ENCODE measurements around the gene CAMK2A.

The CAMK2A gene

DNA sequence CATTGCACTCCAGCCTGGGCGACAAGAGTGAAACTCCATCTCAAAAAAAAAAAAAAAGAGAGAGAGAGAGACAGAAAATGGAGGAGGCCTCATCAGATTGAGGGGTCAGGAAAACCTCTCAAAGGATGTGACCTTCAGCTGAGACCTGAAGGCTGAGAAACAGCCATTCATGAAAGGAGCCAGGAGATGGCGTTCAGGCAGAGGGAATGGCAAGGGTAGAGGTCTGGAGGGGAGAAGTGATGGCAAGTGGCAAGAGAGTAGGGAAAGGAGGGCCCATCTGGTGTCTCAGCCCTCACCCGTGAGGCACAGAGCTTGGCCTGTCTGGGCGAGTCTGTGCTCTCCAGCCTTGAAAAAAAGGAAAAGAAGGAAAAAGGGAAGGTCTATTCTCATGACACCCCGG, 17.0 kb downstream of the CAMK2A start:
- TF ChIP-seq, protein P1, sequence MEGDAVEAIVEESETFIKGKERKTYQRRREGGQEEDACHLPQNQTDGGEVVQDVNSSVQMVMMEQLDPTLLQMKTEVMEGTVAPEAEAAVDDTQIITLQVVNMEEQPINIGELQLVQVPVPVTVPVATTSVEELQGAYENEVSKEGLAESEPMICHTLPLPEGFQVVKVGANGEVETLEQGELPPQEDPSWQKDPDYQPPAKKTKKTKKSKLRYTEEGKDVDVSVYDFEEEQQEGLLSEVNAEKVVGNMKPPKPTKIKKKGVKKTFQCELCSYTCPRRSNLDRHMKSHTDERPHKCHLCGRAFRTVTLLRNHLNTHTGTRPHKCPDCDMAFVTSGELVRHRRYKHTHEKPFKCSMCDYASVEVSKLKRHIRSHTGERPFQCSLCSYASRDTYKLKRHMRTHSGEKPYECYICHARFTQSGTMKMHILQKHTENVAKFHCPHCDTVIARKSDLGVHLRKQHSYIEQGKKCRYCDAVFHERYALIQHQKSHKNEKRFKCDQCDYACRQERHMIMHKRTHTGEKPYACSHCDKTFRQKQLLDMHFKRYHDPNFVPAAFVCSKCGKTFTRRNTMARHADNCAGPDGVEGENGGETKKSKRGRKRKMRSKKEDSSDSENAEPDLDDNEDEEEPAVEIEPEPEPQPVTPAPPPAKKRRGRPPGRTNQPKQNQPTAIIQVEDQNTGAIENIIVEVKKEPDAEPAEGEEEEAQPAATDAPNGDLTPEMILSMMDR (IDR thresholded peaks at IDR 0.05), result no peak
- no peak overlapping the region for H3K27ac ChIP-seq
- H3K4me1 ChIP-seq, result no peaks in the 10 kb centered on the region
- no peaks in the 10 kb centered on the region for H3K9me3 ChIP-seq
- intact Hi-C loops (cut with DNase I; ENCODE audit: low total_unique reads), result no loop called here
- no peak overlapping the region for H3K4me3 ChIP-seq
- DNase-seq, result no peak
- no peaks in the 10 kb centered on the region for H3K36me3 ChIP-seq
- peaks cover 0 to 16% of the 10 kb centered on the region in 2 donors for H3K27me3 ChIP-seq

DNA sequence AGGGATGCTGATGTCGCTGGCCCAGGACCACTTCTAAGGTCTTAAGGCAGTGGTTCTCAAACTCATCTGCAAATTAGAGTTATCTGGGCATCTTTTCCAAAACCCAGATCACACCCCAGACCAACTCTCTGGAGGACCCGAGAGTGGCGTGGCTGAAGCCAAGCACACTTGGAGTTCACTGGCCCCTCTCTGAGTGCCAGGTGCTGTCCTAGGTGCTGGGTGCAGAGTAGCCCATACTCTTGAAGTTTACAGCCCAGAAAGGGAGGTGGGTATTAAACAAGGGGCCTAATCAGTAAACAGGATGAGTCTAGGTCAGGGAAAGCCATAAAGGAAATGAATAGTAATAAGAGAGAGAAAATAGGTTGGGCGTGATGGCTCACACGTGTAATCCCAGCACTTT, 17.6 kb downstream of the CAMK2A start:
- Histone ChIP-seq H3K27ac (no peak overlapping the region), H3K9me3 (no peaks in the 10 kb centered on the region), H3K4me1 (peaks cover 0 to 3% (median 0%) of the 10 kb centered on the region in 4 donors), H3K27me3 (peaks cover 0 to 15% of the 10 kb centered on the region in 2 donors), H3K4me3 (no peak overlapping the region), H3K36me3 (no peaks in the 10 kb centered on the region)
- TF ChIP-seq, protein P1 (IDR thresholded peaks at IDR 0.05), result no peak
- intact Hi-C loops (cut with DNase I; ENCODE audit: low total_unique reads), result no loop called here
- no peak for DNase-seq

DNA sequence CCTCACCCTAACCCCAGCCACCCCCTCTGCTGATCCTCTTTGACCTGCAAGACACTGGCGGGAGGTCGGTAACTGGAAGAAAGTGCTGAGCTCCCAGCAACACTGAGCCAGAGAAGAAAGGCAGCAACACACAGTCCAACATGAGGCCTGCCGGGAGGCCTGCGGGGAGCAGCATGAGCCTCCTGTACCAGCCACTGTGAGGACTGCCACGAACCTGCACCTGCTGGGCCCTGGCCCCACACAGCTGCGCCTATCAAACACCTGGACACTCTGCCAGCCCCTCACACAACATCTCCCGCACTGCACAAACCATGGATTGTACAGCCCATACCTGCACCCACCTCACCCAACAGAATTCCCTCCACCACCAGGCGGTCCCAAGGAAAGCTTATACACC, 18.3 kb downstream of the CAMK2A start:
- Histone ChIP-seq H3K4me3 (no peak overlapping the region), H3K4me1 (peaks cover 0 to 7% (median 0%) of the 10 kb centered on the region in 4 donors), H3K9me3 (no peaks in the 10 kb centered on the region), H3K27me3 (peaks cover 0 to 10% of the 10 kb centered on the region in 2 donors), H3K36me3 (no peaks in the 10 kb centered on the region), H3K27ac (no peak overlapping the region)
- intact Hi-C loops (cut with DNase I; ENCODE audit: low total_unique reads), result no loop called here
- DNase-seq, result no peak
- TF ChIP-seq, protein P1 (IDR thresholded peaks at IDR 0.05), result no peak

DNA sequence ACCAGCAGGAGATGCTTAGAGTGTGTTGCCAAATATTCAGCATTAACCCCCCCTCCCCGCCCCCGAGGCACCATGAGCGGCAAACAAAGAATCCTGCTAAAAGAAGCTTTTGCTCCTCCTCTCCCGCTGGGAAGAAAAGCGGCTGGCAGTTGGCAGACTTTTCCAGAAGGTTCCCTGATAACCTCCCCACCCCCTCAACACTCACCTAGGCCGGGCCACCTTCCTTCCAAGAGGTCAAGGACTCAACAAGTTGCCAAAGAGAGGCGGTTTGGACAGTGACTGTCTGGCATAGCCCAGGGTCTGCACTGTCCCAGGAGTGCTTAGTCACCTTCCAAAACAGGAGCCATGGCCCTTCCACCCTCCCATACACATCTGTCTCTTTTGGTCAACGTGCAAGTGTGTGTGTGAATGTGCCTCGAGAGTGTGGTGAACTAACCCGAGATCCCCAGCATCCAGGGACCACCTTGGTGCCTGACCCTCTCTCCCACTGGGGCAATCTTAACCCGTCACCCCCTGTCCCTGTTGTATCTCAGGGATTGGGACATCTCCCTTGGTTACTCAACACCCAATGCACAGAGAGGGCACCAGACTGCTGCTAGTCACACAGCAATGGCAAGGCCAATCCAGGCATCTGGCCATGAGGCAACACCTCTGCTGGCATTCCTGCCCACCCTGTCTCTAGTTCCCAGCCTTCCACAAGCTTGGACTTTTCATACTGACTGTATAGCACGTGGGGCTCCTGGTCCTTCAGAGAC, 18.9 kb downstream of the CAMK2A start:
- intact Hi-C loops (cut with DNase I; ENCODE audit: low total_unique reads), result no loop called here
- H3K4me1 ChIP-seq, result peaks cover 0 to 7% (median 0%) of the 10 kb centered on the region in 4 donors

DNA sequence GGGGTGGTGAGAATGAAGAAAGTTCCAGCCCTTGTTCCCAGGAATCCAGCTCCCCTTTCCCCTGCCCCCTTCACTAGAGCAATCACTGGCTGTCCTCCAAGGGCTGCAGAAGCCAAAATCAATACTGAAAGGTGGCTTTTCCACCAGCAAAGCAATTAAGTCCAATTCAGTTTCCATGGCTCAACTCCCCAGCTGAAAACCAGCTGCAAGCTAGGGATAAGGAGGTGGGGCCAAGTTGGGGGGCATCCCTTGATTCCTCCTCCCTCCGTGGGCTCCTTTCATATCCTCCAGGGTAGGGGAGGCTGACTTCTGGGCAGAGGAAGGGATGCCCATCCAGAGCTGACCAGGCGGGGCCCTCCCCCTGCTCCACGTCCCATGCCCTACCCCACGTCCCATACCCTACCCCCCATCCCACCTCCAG, 22.7 kb downstream of the CAMK2A start:
- Histone ChIP-seq H3K36me3 (no peaks in the 10 kb centered on the region), H3K4me1 (peaks cover 0 to 17% (median 5%) of the 10 kb centered on the region in 4 donors), H3K4me3 (no peak overlapping the region), H3K27me3 (peaks cover 0 to 8% of the 10 kb centered on the region in 2 donors), H3K27ac (no peak overlapping the region), H3K9me3 (no peaks in the 10 kb centered on the region)
- intact Hi-C loops (cut with DNase I; ENCODE audit: low total_unique reads), result no loop called here
- TF ChIP-seq, protein P1 (IDR thresholded peaks at IDR 0.05), result no peak
- no peak for DNase-seq

More for the DNA sequence above, 18.9 kb downstream of the CAMK2A start:
- no peak overlapping the region for H3K27ac ChIP-seq
- H3K27me3 ChIP-seq, result peaks cover 0 to 10% of the 10 kb centered on the region in 2 donors
- no peaks in the 10 kb centered on the region for H3K9me3 ChIP-seq
- TF ChIP-seq, protein P1 (IDR thresholded peaks at IDR 0.05), result no peak
- no peaks in the 10 kb centered on the region for H3K36me3 ChIP-seq
- no peak for DNase-seq
- no peak overlapping the region for H3K4me3 ChIP-seq
